B cell (primary cell): Measurements from ENCODE around the gene GADL1.

ENCODE experiments used
- EZH2 ChIP-seq: IDR thresholded peaks from 2 replicates; pipeline ENCODE4 v1.6.1; 2012; ENCODE audit warnings: borderline replicate concordance, low read depth, mild to moderate bottlenecking, moderate library complexity, low read length; ENCODE audit not compliant: insufficient read depth, poor library complexity, severe bottlenecking
- TF ChIP-seq, protein P1 (sequence below): fragments of 200-600 bp; IDR thresholded peaks from one replicate; pipeline ENCODE4 v1.8.0; 2022; ENCODE audit warnings: antibody characterized with exemption, mild to moderate bottlenecking

DNA sequence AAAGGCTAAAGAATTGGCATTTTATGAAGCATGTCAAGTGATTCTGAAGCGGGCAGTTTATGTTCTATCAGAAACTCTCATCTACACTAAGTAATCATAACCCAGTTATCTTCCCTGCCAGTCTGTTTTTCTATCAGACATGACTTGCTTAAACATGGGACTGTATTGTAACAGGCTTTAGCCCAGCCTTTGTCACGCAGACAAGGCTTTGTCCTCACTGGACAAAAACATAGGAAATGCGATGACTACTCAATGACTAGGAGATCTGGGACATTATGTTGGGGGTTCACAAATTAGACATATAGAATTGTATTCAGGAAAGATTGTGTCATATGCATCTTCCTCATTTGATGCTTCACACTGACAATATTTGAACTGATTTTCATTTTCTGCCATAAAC lies 115.5 kb downstream of the GADL1 start:
- TF ChIP-seq, protein P1, sequence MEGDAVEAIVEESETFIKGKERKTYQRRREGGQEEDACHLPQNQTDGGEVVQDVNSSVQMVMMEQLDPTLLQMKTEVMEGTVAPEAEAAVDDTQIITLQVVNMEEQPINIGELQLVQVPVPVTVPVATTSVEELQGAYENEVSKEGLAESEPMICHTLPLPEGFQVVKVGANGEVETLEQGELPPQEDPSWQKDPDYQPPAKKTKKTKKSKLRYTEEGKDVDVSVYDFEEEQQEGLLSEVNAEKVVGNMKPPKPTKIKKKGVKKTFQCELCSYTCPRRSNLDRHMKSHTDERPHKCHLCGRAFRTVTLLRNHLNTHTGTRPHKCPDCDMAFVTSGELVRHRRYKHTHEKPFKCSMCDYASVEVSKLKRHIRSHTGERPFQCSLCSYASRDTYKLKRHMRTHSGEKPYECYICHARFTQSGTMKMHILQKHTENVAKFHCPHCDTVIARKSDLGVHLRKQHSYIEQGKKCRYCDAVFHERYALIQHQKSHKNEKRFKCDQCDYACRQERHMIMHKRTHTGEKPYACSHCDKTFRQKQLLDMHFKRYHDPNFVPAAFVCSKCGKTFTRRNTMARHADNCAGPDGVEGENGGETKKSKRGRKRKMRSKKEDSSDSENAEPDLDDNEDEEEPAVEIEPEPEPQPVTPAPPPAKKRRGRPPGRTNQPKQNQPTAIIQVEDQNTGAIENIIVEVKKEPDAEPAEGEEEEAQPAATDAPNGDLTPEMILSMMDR: no peak
- TF ChIP-seq EZH2: no peak
